HG02610 (cell line): ENCODE measurements around the gene CTF1.
A peak's percentile ranks its signal among the peaks of the same experiment; 100 is the strongest.
"Not testable (repeated sequence)": the region's sequence is repeated elsewhere in the genome, so short reads cannot be mapped to it uniquely, and the experiment has no call there.

Source experiments
- ATAC-seq: cut with Tn5 transposase; IDR thresholded peaks from one replicate; pipeline ENCODE4 v1.9.1; 2021; ENCODE audit warnings: mild to moderate bottlenecking, moderate library complexity; ENCODE audit not compliant: unreplicated experiment

The CTF1 gene

GRCh38 chr16:30928390-30928789 is 32.0 kb downstream of the CTF1 start:
- ATAC-seq, result no peak

GRCh38 chr16:30929167-30929566 is 32.8 kb downstream of the CTF1 start:
- ATAC-seq, result no peak

GRCh38 chr16:30930160-30930571 is 33.8 kb downstream of the CTF1 start:
- no peak for ATAC-seq

- no peak for ATAC-seq
Observed at GRCh38 chr16:30931068-30931650, 34.7 kb downstream of the CTF1 start.

GRCh38 chr16:30934827-30935557 is 38.6 kb downstream of the CTF1 start:
- no peak for ATAC-seq

GRCh38 chr16:30937692-30938091 is 41.3 kb downstream of the CTF1 start:
- ATAC-seq, result no peak

- not testable (repeated sequence) for ATAC-seq
Observed at GRCh38 chr16:30939571-30939970, 43.2 kb downstream of the CTF1 start.

GRCh38 chr16:30941600-30942425 is 45.4 kb downstream of the CTF1 start:
- peak; percentile 73 for ATAC-seq

- no peak for ATAC-seq
Observed at GRCh38 chr16:30942426-30942806, 46.0 kb downstream of the CTF1 start.

GRCh38 chr16:30944352-30944751 is 47.9 kb downstream of the CTF1 start:
- no peak for ATAC-seq

GRCh38 chr16:30946671-30947540 is 50.5 kb downstream of the CTF1 start:
- no peak for ATAC-seq

GRCh38 chr16:30947541-30947858 is 51.1 kb downstream of the CTF1 start:
- no peak for ATAC-seq

GRCh38 chr16:30947859-30948666 is 51.6 kb downstream of the CTF1 start:
- peak; percentile 7 for ATAC-seq

- ATAC-seq, result peak; percentile 68
Observed at GRCh38 chr16:30948667-30949649, 52.5 kb downstream of the CTF1 start, which contains the start of gene ORAI3. ORAI3 (plus strand) TSS chr16:30949068; CDS start chr16:30949290, 222 bp downstream.

- ATAC-seq, result no peak
Observed at GRCh38 chr16:30949650-30950515, 53.5 kb downstream of the CTF1 start.

- no peak for ATAC-seq
Observed at GRCh38 chr16:30950516-30951065, 54.2 kb downstream of the CTF1 start.

- no peak for ATAC-seq
Observed at GRCh38 chr16:30951193-30951592, 54.8 kb downstream of the CTF1 start.

- ATAC-seq, result no peak
Observed at GRCh38 chr16:30951750-30952149, 55.3 kb downstream of the CTF1 start.
